Measurements from ENCODE around the gene PIPOX.
A peak's percentile ranks its signal among the peaks of the same experiment; 100 is the strongest.
"Not testable (repeated sequence)": the region's sequence is repeated elsewhere in the genome, so short reads cannot be mapped to it uniquely, and the experiment has no call there.

The PIPOX gene

GRCh38 chr17:29076722-29077121 is 33.8 kb downstream of the PIPOX start:
- DNase-seq (ENCODE audit: low read depth) = no peak

GRCh38 chr17:29077320-29077719 is 34.4 kb downstream of the PIPOX start:
- no peak for DNase-seq (ENCODE audit: low read depth)

GRCh38 chr17:29078183-29079045 is 35.5 kb downstream of the PIPOX start:
- DNase-seq (ENCODE audit: low read depth) = peak; percentile 34

GRCh38 chr17:29079433-29079832 is 36.5 kb downstream of the PIPOX start:
- DNase-seq (ENCODE audit: low read depth) = no peak

- DNase-seq (ENCODE audit: low read depth) = no peak
Measured at GRCh38 chr17:29079887-29080286, 36.9 kb downstream of the PIPOX start.

GRCh38 chr17:29080323-29080722 is 37.4 kb downstream of the PIPOX start:
- DNase-seq (ENCODE audit: low read depth) = no peak

GRCh38 chr17:29080965-29081364 is 38.0 kb downstream of the PIPOX start:
- DNase-seq (ENCODE audit: low read depth) = no peak

GRCh38 chr17:29084541-29085146 is 41.7 kb downstream of the PIPOX start:
- peak; percentile 53 for DNase-seq (ENCODE audit: low read depth)

GRCh38 chr17:29085223-29085622 is 42.3 kb downstream of the PIPOX start:
- no peak for DNase-seq (ENCODE audit: low read depth)

- DNase-seq (ENCODE audit: low read depth) = no peak
Measured at GRCh38 chr17:29086628-29087332, 43.8 kb downstream of the PIPOX start.

GRCh38 chr17:29088782-29089181 is 45.8 kb downstream of the PIPOX start:
- DNase-seq (ENCODE audit: low read depth) = not testable (repeated sequence)

GRCh38 chr17:29089601-29090044 is 46.7 kb downstream of the PIPOX start:
- no peak for DNase-seq (ENCODE audit: low read depth)

- no peak for DNase-seq (ENCODE audit: low read depth)
Measured at GRCh38 chr17:29090108-29090507, 47.2 kb downstream of the PIPOX start.

- no peak for DNase-seq (ENCODE audit: low read depth)
Measured at GRCh38 chr17:29090750-29091605, 48.0 kb downstream of the PIPOX start.

- DNase-seq (ENCODE audit: low read depth) = no peak
Measured at GRCh38 chr17:29091606-29092289, 48.8 kb downstream of the PIPOX start.

GRCh38 chr17:29093090-29093871 is 50.3 kb downstream of the PIPOX start:
- DNase-seq (ENCODE audit: low read depth) = no peak

- no peak for DNase-seq (ENCODE audit: low read depth)
Measured at GRCh38 chr17:29094101-29094708, 51.3 kb downstream of the PIPOX start.

- DNase-seq (ENCODE audit: low read depth) = no peak
Measured at GRCh38 chr17:29095439-29095838, 52.5 kb downstream of the PIPOX start.

- no peak for DNase-seq (ENCODE audit: low read depth)
Measured at GRCh38 chr17:29096094-29096493, 53.2 kb downstream of the PIPOX start.

- no peak for DNase-seq (ENCODE audit: low read depth)
Measured at GRCh38 chr17:29099527-29099926, 56.6 kb downstream of the PIPOX start.
